Measurements from ENCODE around the gene TDRKH. TPM values are rescaled to one million over a fixed set of nuclear protein-coding genes. Genes with fewer than 3 reads are reported as not detected.

TDRKH gene
- total RNA-seq, 1 donor from 2014 or later: 40.1 TPM

- no peak for DNase-seq
- Mint-ChIP-seq H3K4me3 (ENCODE audit: unreplicated experiment) (no peak overlapping the region), H3K9me3 (ENCODE audit: unreplicated experiment) (no peaks in the 10 kb centered on the region), H3K27me3 (ENCODE audit: unreplicated experiment) (peaks cover 2% of the 10 kb centered on the region), H3K4me1 (ENCODE audit: low read depth, unreplicated experiment) (no peaks in the 10 kb centered on the region), H3K27ac (ENCODE audit: unreplicated experiment) (no peak overlapping the region), H3K36me3 (ENCODE audit: unreplicated experiment) (peaks cover 8% of the 10 kb centered on the region)
- TF ChIP-seq CTCF (IDR thresholded peaks at IDR 0.05; ENCODE audit: partially characterized antibody, unreplicated experiment): no peak
Observed at GRCh38 chr1:151779852-151780251, 10.4 kb downstream of the TDRKH start.

GRCh38 chr1:151777317-151777716 lies 13.0 kb downstream of the TDRKH start:
- Mint-ChIP-seq H3K27me3 (ENCODE audit: unreplicated experiment) (no peaks in the 10 kb centered on the region), H3K36me3 (ENCODE audit: unreplicated experiment) (peaks cover 8% of the 10 kb centered on the region), H3K9me3 (ENCODE audit: unreplicated experiment) (no peaks in the 10 kb centered on the region), H3K27ac (ENCODE audit: unreplicated experiment) (no peak overlapping the region), H3K4me1 (ENCODE audit: low read depth, unreplicated experiment) (no peaks in the 10 kb centered on the region), H3K4me3 (ENCODE audit: unreplicated experiment) (no peak overlapping the region)
- no peak for TF ChIP-seq CTCF (IDR thresholded peaks at IDR 0.05; ENCODE audit: partially characterized antibody, unreplicated experiment)
- DNase-seq: no peak

GRCh38 chr1:151776665-151777062 lies 13.6 kb downstream of the TDRKH start:
- no peak for TF ChIP-seq CTCF (IDR thresholded peaks at IDR 0.05; ENCODE audit: partially characterized antibody, unreplicated experiment)
- no peak overlapping the region for H3K4me3 Mint-ChIP-seq (ENCODE audit: unreplicated experiment)

GRCh38 chr1:151775894-151776664 lies 14.2 kb downstream of the TDRKH start:
- Mint-ChIP-seq H3K36me3 (ENCODE audit: unreplicated experiment) (peaks cover 8% of the 10 kb centered on the region), H3K4me3 (ENCODE audit: unreplicated experiment) (no peak overlapping the region), H3K27ac (ENCODE audit: unreplicated experiment) (no peak overlapping the region), H3K9me3 (ENCODE audit: unreplicated experiment) (no peaks in the 10 kb centered on the region), H3K4me1 (ENCODE audit: low read depth, unreplicated experiment) (no peaks in the 10 kb centered on the region), H3K27me3 (ENCODE audit: unreplicated experiment) (no peaks in the 10 kb centered on the region)
- no peak for TF ChIP-seq CTCF (IDR thresholded peaks at IDR 0.05; ENCODE audit: partially characterized antibody, unreplicated experiment)
- no peak for DNase-seq

More at GRCh38 chr1:151776665-151777062, 13.6 kb downstream of the TDRKH start:
- no peak for DNase-seq
- Mint-ChIP-seq H3K27ac (ENCODE audit: unreplicated experiment) (no peak overlapping the region), H3K36me3 (ENCODE audit: unreplicated experiment) (peaks cover 8% of the 10 kb centered on the region), H3K4me1 (ENCODE audit: low read depth, unreplicated experiment) (no peaks in the 10 kb centered on the region), H3K27me3 (ENCODE audit: unreplicated experiment) (no peaks in the 10 kb centered on the region), H3K9me3 (ENCODE audit: unreplicated experiment) (no peaks in the 10 kb centered on the region)

- Mint-ChIP-seq H3K36me3 (ENCODE audit: unreplicated experiment) (peaks cover 8% of the 10 kb centered on the region), H3K9me3 (ENCODE audit: unreplicated experiment) (peaks cover 2% of the 10 kb centered on the region), H3K27me3 (ENCODE audit: unreplicated experiment) (no peaks in the 10 kb centered on the region), H3K4me3 (ENCODE audit: unreplicated experiment) (no peak overlapping the region), H3K4me1 (ENCODE audit: low read depth, unreplicated experiment) (no peaks in the 10 kb centered on the region), H3K27ac (ENCODE audit: unreplicated experiment) (no peak overlapping the region)
- no peak for TF ChIP-seq CTCF (IDR thresholded peaks at IDR 0.05; ENCODE audit: partially characterized antibody, unreplicated experiment)
- no peak for DNase-seq
Observed at GRCh38 chr1:151774256-151774922, 15.9 kb downstream of the TDRKH start.

Data from glutamatergic neuron (in vitro differentiated cells).